ENCODE measurements around the gene CACNA1D. TPM values are rescaled to one million over a fixed set of nuclear protein-coding genes. Genes with fewer than 3 reads are reported as not detected.

Gene CACNA1D
- total and polyA plus RNA-seq, 2 donors (not counting 1 experiment from before 2014, with no cell fraction given) = 0.17 to 0.37 TPM

DNA sequence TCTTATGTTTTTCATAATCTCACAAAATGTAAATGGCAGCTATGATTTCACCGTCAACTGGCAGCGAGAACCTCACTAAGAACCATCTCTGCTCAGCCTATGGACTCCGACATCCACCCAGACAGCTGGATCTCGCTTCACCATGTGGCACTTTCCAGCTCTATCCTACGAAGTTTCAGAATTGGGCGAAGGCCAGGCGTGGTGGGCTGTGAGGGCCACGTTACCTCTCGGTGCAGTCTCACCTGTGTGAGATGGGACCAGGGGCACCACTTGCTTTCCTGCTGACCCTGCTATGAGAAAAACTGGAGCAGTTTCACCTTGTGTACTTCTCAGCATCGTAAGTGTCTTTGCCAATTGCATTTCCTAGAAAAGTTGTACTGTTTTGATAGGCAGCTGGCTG is 319.5 kb downstream of the CACNA1D start:
- H3K4me2 ChIP-seq (ENCODE audit: extremely low read depth, insufficient read depth, low read length) = no peak overlapping the region
- H3K27ac ChIP-seq (ENCODE audit: insufficient read depth, low read length) = no peak overlapping the region
- DNase-seq (ENCODE audit: low read depth in 2 of 2) = no peak
- no peaks in the 10 kb centered on the region for H3K79me2 ChIP-seq (ENCODE audit: control insufficient read depth, insufficient read depth, low read length)
- no peak overlapping the region for H2AFZ ChIP-seq (ENCODE audit: low read length)
- H3K9me3 ChIP-seq (ENCODE audit: control insufficient read depth, insufficient read depth, low read depth, low read length) = no peaks in the 10 kb centered on the region
- H4K20me1 ChIP-seq (ENCODE audit: control insufficient read depth, extremely low read depth, insufficient read depth, low read length) = no peaks in the 10 kb centered on the region
- no peak for TF ChIP-seq EZH2 (IDR thresholded peaks at IDR 0.05; ENCODE audit: low read length, missing control alignments)
- TF ChIP-seq, protein P1, sequence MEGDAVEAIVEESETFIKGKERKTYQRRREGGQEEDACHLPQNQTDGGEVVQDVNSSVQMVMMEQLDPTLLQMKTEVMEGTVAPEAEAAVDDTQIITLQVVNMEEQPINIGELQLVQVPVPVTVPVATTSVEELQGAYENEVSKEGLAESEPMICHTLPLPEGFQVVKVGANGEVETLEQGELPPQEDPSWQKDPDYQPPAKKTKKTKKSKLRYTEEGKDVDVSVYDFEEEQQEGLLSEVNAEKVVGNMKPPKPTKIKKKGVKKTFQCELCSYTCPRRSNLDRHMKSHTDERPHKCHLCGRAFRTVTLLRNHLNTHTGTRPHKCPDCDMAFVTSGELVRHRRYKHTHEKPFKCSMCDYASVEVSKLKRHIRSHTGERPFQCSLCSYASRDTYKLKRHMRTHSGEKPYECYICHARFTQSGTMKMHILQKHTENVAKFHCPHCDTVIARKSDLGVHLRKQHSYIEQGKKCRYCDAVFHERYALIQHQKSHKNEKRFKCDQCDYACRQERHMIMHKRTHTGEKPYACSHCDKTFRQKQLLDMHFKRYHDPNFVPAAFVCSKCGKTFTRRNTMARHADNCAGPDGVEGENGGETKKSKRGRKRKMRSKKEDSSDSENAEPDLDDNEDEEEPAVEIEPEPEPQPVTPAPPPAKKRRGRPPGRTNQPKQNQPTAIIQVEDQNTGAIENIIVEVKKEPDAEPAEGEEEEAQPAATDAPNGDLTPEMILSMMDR (conservative IDR thresholded peaks at IDR 0.05 in 1 of 2, IDR thresholded peaks at IDR 0.05 in 1 of 2; ENCODE audit: low read depth in 1 of 2, low read length in 2 of 2) = no peak
- no peak overlapping the region for H3K9ac ChIP-seq (ENCODE audit: insufficient read depth, low read length)
- H3K36me3 ChIP-seq (ENCODE audit: control insufficient read depth, insufficient read depth, low read length) = no peaks in the 10 kb centered on the region
- H3K4me1 ChIP-seq (ENCODE audit: control insufficient read depth, extremely low read depth, insufficient read depth, low read length) = no peaks in the 10 kb centered on the region
- H3K27me3 ChIP-seq (ENCODE audit: control insufficient read depth, insufficient read depth, low read length) = no peaks in the 10 kb centered on the region
- no peak overlapping the region for H3K4me3 ChIP-seq (replicated peaks in 1 of 4; ENCODE audit: control extremely low read depth in 1 of 4, insufficient read depth in 1 of 4, low read depth in 3 of 4, low read length in 4 of 4)

DNA sequence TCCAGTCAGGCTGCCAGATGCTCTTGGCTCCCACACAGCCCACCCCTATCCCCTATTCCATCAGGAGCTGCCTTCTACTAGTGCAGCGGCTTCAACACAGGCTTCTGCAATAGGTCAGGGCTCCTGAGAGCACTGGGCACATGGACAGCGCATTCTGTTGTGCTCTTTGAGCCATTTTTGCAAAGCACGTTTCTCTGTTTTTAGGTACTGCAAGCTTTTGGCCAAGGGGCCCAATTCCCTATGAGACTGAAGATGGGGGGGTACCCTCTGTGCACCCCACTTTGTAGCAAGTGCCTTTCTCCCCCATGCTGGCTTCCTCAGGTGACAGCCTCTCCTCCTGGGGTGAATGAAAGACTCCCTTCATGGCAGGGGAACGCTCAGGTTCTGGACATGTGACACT is 320.7 kb downstream of the CACNA1D start:
- Histone ChIP-seq H3K4me3 (replicated peaks in 1 of 4; ENCODE audit: control extremely low read depth in 1 of 4, insufficient read depth in 1 of 4, low read depth in 3 of 4, low read length in 4 of 4) (no peak overlapping the region), H3K27me3 (ENCODE audit: control insufficient read depth, insufficient read depth, low read length) (no peaks in the 10 kb centered on the region), H3K9ac (ENCODE audit: insufficient read depth, low read length) (no peak overlapping the region), H3K79me2 (ENCODE audit: control insufficient read depth, insufficient read depth, low read length) (no peaks in the 10 kb centered on the region), H3K9me3 (ENCODE audit: control insufficient read depth, insufficient read depth, low read depth, low read length) (no peaks in the 10 kb centered on the region), H3K4me1 (ENCODE audit: control insufficient read depth, extremely low read depth, insufficient read depth, low read length) (no peaks in the 10 kb centered on the region), H3K4me2 (ENCODE audit: extremely low read depth, insufficient read depth, low read length) (no peak overlapping the region), H2AFZ (ENCODE audit: low read length) (no peak overlapping the region), H3K36me3 (ENCODE audit: control insufficient read depth, insufficient read depth, low read length) (no peaks in the 10 kb centered on the region), H3K27ac (ENCODE audit: insufficient read depth, low read length) (no peak overlapping the region), H4K20me1 (ENCODE audit: control insufficient read depth, extremely low read depth, insufficient read depth, low read length) (no peaks in the 10 kb centered on the region)
- DNase-seq (ENCODE audit: low read depth in 2 of 2) = no peak
- TF ChIP-seq EZH2 (IDR thresholded peaks at IDR 0.05; ENCODE audit: low read length, missing control alignments) = no peak
- TF ChIP-seq, protein P1 (conservative IDR thresholded peaks at IDR 0.05 in 1 of 2, IDR thresholded peaks at IDR 0.05 in 1 of 2; ENCODE audit: low read depth in 1 of 2, low read length in 2 of 2) = no peak

DNA sequence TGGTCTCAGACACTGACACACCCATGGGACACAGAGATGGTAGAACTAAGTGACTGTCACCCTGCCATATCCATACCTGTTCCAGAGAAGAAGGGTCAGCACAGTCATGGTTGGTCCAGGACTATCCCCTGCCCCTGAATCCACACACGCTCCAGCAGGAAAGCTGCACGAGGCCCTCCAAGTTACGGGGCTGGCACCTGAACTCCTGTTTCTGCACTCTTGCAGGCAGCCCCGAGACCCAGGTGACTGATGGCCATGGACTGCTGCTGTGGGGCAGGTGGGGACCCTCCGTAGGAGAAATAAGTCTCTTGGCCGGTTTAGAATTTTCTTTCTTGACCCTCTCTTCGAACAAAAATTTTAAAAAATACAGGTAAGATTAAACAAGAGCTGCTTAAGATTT is 321.2 kb downstream of the CACNA1D start:
- H3K27me3 ChIP-seq (ENCODE audit: control insufficient read depth, insufficient read depth, low read length) = no peaks in the 10 kb centered on the region
- no peak overlapping the region for H3K4me3 ChIP-seq (replicated peaks in 1 of 4; ENCODE audit: control extremely low read depth in 1 of 4, insufficient read depth in 1 of 4, low read depth in 3 of 4, low read length in 4 of 4)
- H3K27ac ChIP-seq (ENCODE audit: insufficient read depth, low read length) = no peak overlapping the region
- H3K79me2 ChIP-seq (ENCODE audit: control insufficient read depth, insufficient read depth, low read length) = no peaks in the 10 kb centered on the region
- H3K4me2 ChIP-seq (ENCODE audit: extremely low read depth, insufficient read depth, low read length) = no peak overlapping the region
- H3K4me1 ChIP-seq (ENCODE audit: control insufficient read depth, extremely low read depth, insufficient read depth, low read length) = no peaks in the 10 kb centered on the region
- H3K9me3 ChIP-seq (ENCODE audit: control insufficient read depth, insufficient read depth, low read depth, low read length) = no peaks in the 10 kb centered on the region
- DNase-seq (ENCODE audit: low read depth in 2 of 2) = no peak
- H3K9ac ChIP-seq (ENCODE audit: insufficient read depth, low read length) = no peak overlapping the region
- TF ChIP-seq EZH2 (IDR thresholded peaks at IDR 0.05; ENCODE audit: low read length, missing control alignments) = no peak
- TF ChIP-seq, protein P1 (conservative IDR thresholded peaks at IDR 0.05 in 1 of 2, IDR thresholded peaks at IDR 0.05 in 1 of 2; ENCODE audit: low read depth in 1 of 2, low read length in 2 of 2) = no peak
- H2AFZ ChIP-seq (ENCODE audit: low read length) = no peak overlapping the region
- no peaks in the 10 kb centered on the region for H3K36me3 ChIP-seq (ENCODE audit: control insufficient read depth, insufficient read depth, low read length)
- H4K20me1 ChIP-seq (ENCODE audit: control insufficient read depth, extremely low read depth, insufficient read depth, low read length) = no peaks in the 10 kb centered on the region
